ENCODE results near the gene TLE1.
"Not testable (repeated sequence)": the region's sequence is repeated elsewhere in the genome, so short reads cannot be mapped to it uniquely, and the experiment has no call there.

TLE1 gene

DNA sequence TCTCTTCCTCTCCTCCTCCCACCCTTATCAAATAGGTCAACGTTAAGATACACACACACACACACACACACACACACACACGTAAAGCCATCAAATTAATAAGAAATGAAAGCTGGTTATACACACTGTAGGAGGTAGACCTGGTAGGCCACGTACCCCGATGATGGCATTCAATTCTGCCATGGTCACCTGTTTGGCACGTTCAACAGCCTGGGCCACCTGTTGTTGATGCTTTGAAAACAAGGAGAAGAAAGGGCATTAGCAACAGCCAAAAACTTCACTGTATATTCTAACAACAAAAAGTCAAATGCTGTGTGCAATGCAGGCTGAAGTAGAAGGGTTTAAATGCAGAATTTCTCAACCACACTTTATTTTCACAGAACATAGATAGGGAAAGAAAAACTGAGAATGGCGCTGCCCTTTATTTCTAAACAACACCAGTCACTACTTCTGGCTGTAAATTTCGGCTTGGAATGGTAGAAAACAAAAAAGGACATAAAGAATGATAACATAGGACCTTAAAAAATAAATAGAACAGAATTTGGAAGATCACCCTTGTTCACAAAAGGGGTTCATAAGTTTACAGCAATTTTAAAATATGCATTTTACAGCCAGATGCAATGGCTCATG is 37.2 kb downstream of the TLE1 start:
- DNase-seq (ENCODE audit: low read depth), result no peak

- DNase-seq (ENCODE audit: low read depth), result no peak
Observed at GRCh38 chr9:81650586-81651515, 38.5 kb downstream of the TLE1 start.

- DNase-seq (ENCODE audit: low read depth), result no peak
Observed at GRCh38 chr9:81649475-81650240, 39.7 kb downstream of the TLE1 start.

DNA sequence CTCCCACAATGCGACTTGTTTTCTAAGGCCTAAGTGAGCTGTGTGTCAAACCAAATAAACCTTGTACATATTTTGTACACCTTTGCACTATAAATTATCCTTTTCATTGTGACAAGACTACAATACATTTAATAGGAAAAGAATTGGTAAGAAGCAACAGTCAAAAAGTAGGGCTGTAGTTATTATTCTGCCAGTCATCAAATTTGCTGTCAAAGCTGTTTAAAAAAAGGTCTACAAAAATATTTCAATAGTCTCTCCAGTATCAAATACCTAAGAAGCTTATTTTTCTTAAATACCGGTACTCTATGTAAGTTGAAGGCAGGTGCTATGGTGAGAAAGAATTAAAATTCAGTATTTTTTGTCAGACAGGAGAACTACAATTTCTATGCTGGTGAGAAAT is 40.5 kb downstream of the TLE1 start:
- no peak for DNase-seq (ENCODE audit: low read depth)

GRCh38 chr9:81646337-81646736 is 43.0 kb downstream of the TLE1 start:
- DNase-seq (ENCODE audit: low read depth), result no peak

DNA sequence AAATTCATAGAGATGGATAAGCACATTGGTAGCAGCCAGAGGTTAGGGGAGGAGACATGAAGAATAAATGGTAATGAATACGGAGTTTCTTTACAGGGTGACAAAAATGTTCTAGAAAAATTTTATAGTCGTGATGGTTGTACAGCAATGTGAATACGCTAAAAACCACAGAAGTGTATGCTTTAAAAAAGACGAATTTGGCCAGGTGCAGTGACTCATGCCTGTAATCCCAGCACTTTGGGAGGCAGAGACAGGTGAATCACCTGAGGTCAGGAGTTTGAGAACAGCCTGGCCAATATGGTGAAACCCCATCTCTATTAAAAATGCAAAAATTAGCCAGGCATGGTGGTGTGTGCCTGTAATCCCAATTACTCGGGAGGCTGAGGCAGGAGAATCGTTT is 44.8 kb downstream of the TLE1 start:
- DNase-seq (ENCODE audit: low read depth), result not testable (repeated sequence)

GRCh38 chr9:81637276-81637675 is 52.1 kb downstream of the TLE1 start:
- no peak for DNase-seq (ENCODE audit: low read depth)

- no peak for DNase-seq (ENCODE audit: low read depth)
Observed at GRCh38 chr9:81636255-81636599, 53.1 kb downstream of the TLE1 start.

GRCh38 chr9:81635521-81636254 is 53.7 kb downstream of the TLE1 start:
- no peak for DNase-seq (ENCODE audit: low read depth)

- DNase-seq (ENCODE audit: low read depth), result no peak
Observed at GRCh38 chr9:81634915-81635516, 54.3 kb downstream of the TLE1 start.

- DNase-seq (ENCODE audit: low read depth), result no peak
Observed at GRCh38 chr9:81633952-81634854, 55.1 kb downstream of the TLE1 start.

DNA sequence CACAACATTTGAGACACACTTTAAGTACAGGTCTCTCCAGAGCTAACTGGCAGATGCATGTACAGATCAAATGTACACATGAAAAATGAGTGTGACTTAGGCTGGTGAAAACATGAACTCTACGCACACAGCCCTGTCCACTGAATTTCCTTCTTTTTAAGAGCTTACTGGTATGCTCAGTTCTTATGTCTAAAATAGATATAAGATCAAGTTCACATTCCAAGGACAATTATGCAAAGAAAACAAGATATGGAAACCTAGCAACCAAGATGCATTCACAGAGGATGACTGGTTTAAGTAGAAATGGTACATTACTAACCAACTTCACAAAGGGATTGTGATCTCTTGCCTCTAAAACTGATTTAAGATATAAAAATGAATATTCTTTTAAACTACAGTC is 56.7 kb downstream of the TLE1 start:
- DNase-seq (ENCODE audit: low read depth), result peak; percentile 29

DNA sequence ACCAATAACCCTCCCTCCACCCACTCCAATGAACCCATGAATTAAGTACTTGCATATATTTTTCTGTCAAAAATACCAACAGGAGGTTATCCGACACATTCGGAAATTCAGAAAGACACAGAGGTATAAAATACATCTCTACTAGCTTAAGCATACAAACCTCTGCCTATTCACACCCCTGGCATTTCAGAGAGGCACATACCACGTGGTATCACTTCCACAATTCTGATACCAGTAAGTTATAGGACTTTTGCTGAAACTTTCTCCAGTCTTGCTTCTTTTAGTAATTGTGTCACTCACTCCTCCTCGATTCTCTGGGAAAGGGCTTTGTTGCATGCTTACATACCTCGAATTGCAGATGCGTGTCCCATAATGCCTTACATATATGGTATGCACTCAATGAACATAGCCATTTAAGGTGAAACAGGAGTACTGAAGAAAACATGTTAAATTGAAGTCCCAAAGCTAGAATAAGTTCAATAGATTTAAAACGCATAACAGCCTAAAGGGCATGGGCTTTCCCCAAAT is 58.1 kb downstream of the TLE1 start:
- no peak for DNase-seq (ENCODE audit: low read depth)

DNA sequence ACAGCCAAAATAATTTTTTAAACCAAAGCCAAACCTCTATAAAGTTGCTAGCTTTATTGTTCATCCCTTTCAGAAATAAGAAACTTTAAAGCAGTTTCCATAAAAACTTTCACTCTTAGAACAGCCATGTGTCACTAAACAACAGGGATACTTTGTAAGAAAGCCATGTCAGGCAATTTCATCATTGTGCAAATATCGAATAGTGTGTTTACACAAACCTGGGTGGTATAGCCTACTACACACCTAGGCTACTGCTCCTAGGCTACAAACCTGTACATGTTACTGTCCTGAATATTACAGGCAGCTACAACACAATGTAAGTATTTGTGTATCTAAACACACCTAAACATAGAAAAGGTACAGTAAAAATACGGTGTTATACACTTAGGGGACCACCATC is 59.9 kb downstream of the TLE1 start:
- DNase-seq (ENCODE audit: low read depth), result no peak

DNA sequence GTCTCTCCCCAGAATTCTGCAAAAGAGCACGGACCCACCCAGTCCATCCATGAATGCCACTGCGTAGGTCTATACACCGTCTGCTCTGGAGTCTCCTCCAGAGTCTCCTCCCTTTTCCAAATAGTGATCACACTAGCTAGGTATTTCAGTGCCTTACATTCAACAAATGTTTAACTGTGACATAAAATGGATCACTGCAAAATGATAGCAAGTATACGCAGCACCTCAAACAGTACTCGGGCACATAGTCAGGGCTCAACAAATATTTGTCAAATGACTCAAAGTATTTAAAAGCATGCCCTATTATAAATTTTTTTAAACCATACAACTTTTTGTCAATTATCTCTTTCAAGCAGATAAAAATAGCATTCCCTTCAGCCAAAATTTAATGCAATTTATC is 60.5 kb downstream of the TLE1 start:
- no peak for DNase-seq (ENCODE audit: low read depth)

DNA sequence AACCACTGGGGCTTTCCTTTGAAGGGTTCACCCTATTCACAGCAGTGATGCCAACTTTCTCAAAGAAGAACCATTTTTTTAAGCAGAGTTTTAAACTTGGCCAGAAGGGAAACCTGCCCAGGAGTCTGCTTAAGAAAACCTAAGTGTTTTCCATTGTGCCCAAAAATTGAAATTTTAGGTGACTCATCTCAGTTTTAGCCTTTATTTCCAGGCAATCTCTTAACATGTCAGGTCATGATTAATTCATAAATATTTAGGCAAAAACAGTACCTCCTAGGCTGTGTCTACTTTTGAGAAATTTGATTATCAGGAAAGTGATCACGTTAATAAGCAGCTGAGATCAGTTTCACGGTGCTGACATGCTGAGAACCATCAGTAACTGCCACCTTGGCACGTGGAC is 61.9 kb downstream of the TLE1 start:
- DNase-seq (ENCODE audit: low read depth), result no peak

DNA sequence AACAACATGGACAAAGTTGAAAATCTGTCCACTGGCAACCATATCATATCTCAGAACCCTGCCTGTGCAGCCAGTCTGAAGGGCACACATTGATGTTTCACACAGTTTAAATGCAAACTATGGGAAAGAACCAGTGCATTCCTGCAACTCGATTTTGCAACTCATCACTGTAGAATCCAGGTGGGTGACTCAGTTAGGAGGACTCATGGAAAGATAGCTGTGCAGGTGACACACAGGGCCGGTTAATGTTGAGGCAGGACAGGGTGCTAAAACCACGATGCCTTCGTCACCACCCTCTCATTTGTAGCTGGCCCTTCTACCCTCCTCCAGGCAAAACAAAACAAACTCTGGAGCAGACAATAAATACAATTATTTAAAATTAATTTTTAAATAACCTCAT is 62.8 kb downstream of the TLE1 start:
- DNase-seq (ENCODE audit: low read depth), result peak; percentile 78

DNA sequence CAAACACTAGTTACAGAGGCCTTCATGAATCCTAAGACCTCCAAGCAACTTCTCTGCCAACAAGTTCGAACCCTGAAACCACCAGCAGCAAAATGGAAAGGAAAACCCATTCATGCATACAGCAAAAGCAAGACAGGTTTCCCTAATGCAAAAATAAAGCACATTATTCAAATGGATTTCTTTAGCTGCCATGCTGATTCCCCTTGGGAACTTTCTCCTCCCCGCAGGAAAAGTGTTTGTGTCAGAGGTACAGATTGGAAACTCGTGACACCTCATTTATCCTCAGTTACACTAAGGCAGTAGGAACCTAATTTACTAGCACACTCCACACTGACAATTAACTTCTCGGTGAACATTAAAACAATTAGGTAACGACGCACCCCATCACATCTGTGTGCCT is 63.4 kb downstream of the TLE1 start:
- DNase-seq (ENCODE audit: low read depth), result no peak

DNA sequence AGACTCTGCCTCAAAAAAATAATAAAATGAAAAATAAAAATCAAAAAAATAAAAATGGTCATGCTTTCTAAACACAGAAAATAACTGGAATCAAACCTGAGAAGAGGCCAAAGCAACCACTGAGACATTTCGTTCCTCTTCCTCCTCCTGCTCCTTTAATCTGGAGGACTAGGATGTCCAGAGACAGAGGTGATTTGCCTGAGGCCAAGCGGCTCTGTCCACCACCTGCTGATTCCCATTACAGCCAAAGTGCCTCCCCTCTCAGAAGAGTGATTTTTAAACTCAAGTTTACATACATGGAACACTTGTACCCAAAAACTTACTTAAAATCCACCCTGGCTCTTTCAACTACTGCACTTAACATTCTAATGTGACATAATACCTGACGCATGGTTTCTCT is 65.6 kb downstream of the TLE1 start:
- DNase-seq (ENCODE audit: low read depth), result no peak

- no peak for DNase-seq (ENCODE audit: low read depth)
Observed at GRCh38 chr9:81622471-81623255, 66.7 kb downstream of the TLE1 start.

Data from ELR (cell line).